IMR-90 (cell line): Measurements from ENCODE around the gene MAN1C1. TPM values are rescaled to one million over a fixed set of nuclear protein-coding genes. Genes with fewer than 3 reads are reported as not detected.

Source experiments
- ATAC-seq: fragments of 200-7000 bp; cut with Tn5 transposase; 2 replicates; pipeline ENCODE4 v1.9.1; 2020; ENCODE audit warnings: low read depth, mild to moderate bottlenecking, moderate library complexity
- BruUV-seq: library from RNA; stranded (reverse); fragments of 400-500 nt; replicated peaks from 2 replicates; lab custom pipeline; 2021; lab: Mats Ljungman, UMichigan
- CTCF ChIA-PET: fragments of 300-600 bp; formaldehyde crosslinking; extraction: SDS; loops from one replicate; lab custom pipeline; 2021; ENCODE audit warnings: antibody characterized with exemption; lab: Yijun Ruan, JAX
- POLR2A ChIA-PET: fragments of 300-600 bp; sonication (Branson Sonifier 250); formaldehyde crosslinking; loops from one replicate; lab custom pipeline; 2022; ENCODE audit warnings: antibody characterized with exemption; ENCODE audit not compliant: unreplicated experiment; lab: Charles Lee
- DNase-seq: peaks from one replicate; pipeline ENCODE4 v3.0.0; 2013
- H2AFZ ChIP-seq: replicated peaks from 2 replicates; pipeline ENCODE3; 2013; ENCODE audit warnings: low read length, mild to moderate bottlenecking; ENCODE audit not compliant: poor library complexity
- H2AK5ac ChIP-seq: 2 replicates; pipeline ENCODE4 v1.6.1; 2013; ENCODE audit warnings: low read depth, low read length, inconsistent platforms
- H2AK9ac ChIP-seq: replicated peaks from 2 replicates; pipeline ENCODE3; 2013; ENCODE audit warnings: mild to moderate bottlenecking, low read depth, low read length, moderate library complexity; ENCODE audit not compliant: poor library complexity
- H2BK120ac ChIP-seq: 2 replicates; pipeline ENCODE4 v1.6.1; 2013; ENCODE audit warnings: low read depth, low read length, inconsistent platforms
- H2BK15ac ChIP-seq: 3 replicates; pipeline ENCODE4 v1.6.1; 2013; ENCODE audit warnings: low read depth, low read length, inconsistent platforms
- H2BK20ac ChIP-seq: 2 replicates; pipeline ENCODE4 v1.6.1; 2013; ENCODE audit warnings: low read depth, mild to moderate bottlenecking, inconsistent platforms, low read length, moderate library complexity
- H2BK5ac ChIP-seq: 2 replicates; pipeline ENCODE4 v1.6.1; 2013; ENCODE audit warnings: mild to moderate bottlenecking, low read depth, low read length, inconsistent platforms; ENCODE audit not compliant: poor library complexity, severe bottlenecking
- H3K14ac ChIP-seq: replicated peaks from 2 replicates; pipeline ENCODE4 v1.6.1; 2013; ENCODE audit warnings: low read depth, low read length, inconsistent platforms
- H3K18ac ChIP-seq: 2 replicates; pipeline ENCODE4 v1.6.1; 2013; ENCODE audit warnings: low read depth, low read length, control low read depth
- H3K23ac ChIP-seq: 2 replicates; pipeline ENCODE4 v1.6.1; 2013; ENCODE audit warnings: low read depth, low read length, inconsistent platforms
- H3K27ac ChIP-seq: 2 replicates; pipeline ENCODE4 v1.5.1; 2013; ENCODE audit warnings: mild to moderate bottlenecking, control low read depth, low read length; ENCODE audit not compliant: insufficient read depth
- H3K27me3 ChIP-seq: 2 replicates; pipeline ENCODE4 v1.6.1; 2013; ENCODE audit warnings: low read length; ENCODE audit not compliant: control insufficient read depth, insufficient read depth
- H3K36me3 ChIP-seq: 2 replicates; pipeline ENCODE4 v1.6.1; 2013; ENCODE audit warnings: low read length, mixed read lengths; ENCODE audit not compliant: control insufficient read depth, insufficient read depth
- H3K4ac ChIP-seq: 2 replicates; pipeline ENCODE4 v1.6.1; 2013; ENCODE audit warnings: low read depth, low read length, inconsistent platforms
- H3K4me1 ChIP-seq: 2 replicates; pipeline ENCODE4 v1.6.1; 2013; ENCODE audit warnings: low read length, mixed read lengths; ENCODE audit not compliant: control insufficient read depth, insufficient read depth
- H3K4me2 ChIP-seq: 2 replicates; pipeline ENCODE4 v1.6.1; 2013; ENCODE audit warnings: low read depth, mild to moderate bottlenecking, control low read depth, low read length, moderate library complexity
- H3K4me3 ChIP-seq: 2 replicates; pipeline ENCODE4 v1.5.1; 2013; ENCODE audit warnings: low read depth, mild to moderate bottlenecking, control low read depth, low read length, moderate library complexity; ENCODE audit not compliant: insufficient read depth
- H3K56ac ChIP-seq: 2 replicates; pipeline ENCODE4 v1.6.1; 2013; ENCODE audit warnings: low read length, inconsistent platforms; ENCODE audit not compliant: insufficient read depth; ENCODE audit errors: extremely low read depth
- H3K79me1 ChIP-seq, 2 experiments: 2 replicates each; pipeline ENCODE4 v1.6.1; 2013; ENCODE audit warnings: low read length in 2 of 2, inconsistent platforms in 1 of 2, low read depth in 1 of 2
- H3K9ac ChIP-seq: 2 replicates; pipeline ENCODE4 v1.6.1; 2013; ENCODE audit warnings: low read depth, low read length, control low read depth
- H3K9me1 ChIP-seq: 2 replicates; pipeline ENCODE4 v1.6.1; 2013; ENCODE audit warnings: low read length, inconsistent platforms; ENCODE audit not compliant: insufficient read depth
- H3K9me3 ChIP-seq: 2 replicates; pipeline ENCODE4 v1.6.1; 2013; ENCODE audit warnings: low read length; ENCODE audit not compliant: control insufficient read depth, insufficient read depth
- H4K20me1 ChIP-seq: 2 replicates; pipeline ENCODE4 v1.6.1; 2013; ENCODE audit warnings: low read length, inconsistent platforms; ENCODE audit not compliant: insufficient read depth
- H4K5ac ChIP-seq: 2 replicates; pipeline ENCODE4 v1.6.1; 2013; ENCODE audit warnings: mild to moderate bottlenecking, low read depth, low read length, control low read depth
- H4K8ac ChIP-seq, 2 experiments: 2 replicates each; pipeline ENCODE4 v1.6.1; 2013; ENCODE audit warnings: low read depth in 2 of 2, low read length in 2 of 2, control low read depth in 1 of 2, inconsistent platforms in 1 of 2
- H4K91ac ChIP-seq: 2 replicates; pipeline ENCODE4 v1.6.1; 2013; ENCODE audit warnings: low read depth, low read length, inconsistent platforms; ENCODE audit not compliant: insufficient read depth
- BHLHE40 ChIP-seq: fragments of 150-350 bp; IDR thresholded peaks from 2 replicates; pipeline ENCODE4 v1.6.1; 2016; ENCODE audit warnings: mild to moderate bottlenecking, low read depth, low read length
- MAZ ChIP-seq: IDR thresholded peaks from 2 replicates; pipeline ENCODE4 v1.6.1; 2012; ENCODE audit warnings: low read depth, mild to moderate bottlenecking, low read length, improper control_type of control experiment, moderate library complexity, borderline replicate concordance
- MXI1 ChIP-seq: IDR thresholded peaks from 2 replicates; pipeline ENCODE4 v1.6.1; 2012; ENCODE audit warnings: low read depth, mild to moderate bottlenecking, low read length, moderate library complexity, borderline replicate concordance
- POLR2A ChIP-seq: IDR thresholded peaks from 2 replicates; pipeline ENCODE4 v1.6.1; 2012; ENCODE audit warnings: mild to moderate bottlenecking, low read depth, low read length
- SMC3 ChIP-seq: fragments of 150-350 bp; IDR thresholded peaks from 2 replicates; pipeline ENCODE4 v1.6.1; 2016; ENCODE audit warnings: low read depth, mild to moderate bottlenecking, antibody characterized with exemption, low read length, moderate library complexity
- WGBS, 2 experiments: methylation state at CpG; one replicate each; pipeline versions ENCODE4 v1.1.5 to v1.1.7; 2013; ENCODE audit warnings: missing lambda C conversion rate in 2 of 2; ENCODE audit not compliant: insufficient read length in 1 of 2; ENCODE audit errors: extremely low coverage in 2 of 2; 5-methylcytosine and 5-hydroxymethylcytosine counted together
- dilution Hi-C: fragments of 300-500 bp; cut with HindIII; formaldehyde crosslinking; loops from one replicate; pipeline ENCODE4 v1.14.3; 2018; ENCODE audit warnings: low sequenced_read_pairs; ENCODE audit not compliant: unreplicated experiment
- in situ Hi-C: fragments of 300-500 bp; cut with MboI; formaldehyde crosslinking; loops from 3 replicates; pipeline ENCODE4 v1.14.3; 2019; ENCODE audit warnings: low sequenced_read_pairs, inconsistent platforms, mixed read lengths
- intact Hi-C: fragments of 100-400 bp; cut with micrococcal nuclease; formaldehyde crosslinking; loops from 2 replicates; pipeline ENCODE4 v1.10.0; 2022
- polyA plus RNA-seq, 3 experiments: library from polyadenylated mRNA; depleted of rRNA; stranded (reverse); fragments of >200 nt; gene quantifications; 2 replicates each; pipeline ENCODE4 v1.2.3, GENCODE V29; 2012; ENCODE audit warnings: low replicate concordance in 1 of 3
- total RNA-seq: library from RNA; depleted of rRNA; stranded (reverse); fragments of >200 nt; gene quantifications from 2 replicates; pipeline ENCODE4 v1.2.3, GENCODE V29; 2012
- TF ChIP-seq, protein P1 (sequence below): conservative IDR thresholded peaks from 2 replicates; pipeline ENCODE4 v1.5.1; 2012; ENCODE audit warnings: mild to moderate bottlenecking, low read depth, low read length, improper control_type of control experiment
- TF ChIP-seq, protein P2 (sequence below): fragments of 150-350 bp; IDR thresholded peaks from 2 replicates; pipeline ENCODE4 v1.6.1; 2016; ENCODE audit warnings: low read depth, mild to moderate bottlenecking, low read length, moderate library complexity, borderline replicate concordance

The MAN1C1 gene
- total and polyA plus RNA-seq, 2 of the 4 experiments (the other 2 are of a cell fraction) = 3.2 to 11.3 TPM

DNA sequence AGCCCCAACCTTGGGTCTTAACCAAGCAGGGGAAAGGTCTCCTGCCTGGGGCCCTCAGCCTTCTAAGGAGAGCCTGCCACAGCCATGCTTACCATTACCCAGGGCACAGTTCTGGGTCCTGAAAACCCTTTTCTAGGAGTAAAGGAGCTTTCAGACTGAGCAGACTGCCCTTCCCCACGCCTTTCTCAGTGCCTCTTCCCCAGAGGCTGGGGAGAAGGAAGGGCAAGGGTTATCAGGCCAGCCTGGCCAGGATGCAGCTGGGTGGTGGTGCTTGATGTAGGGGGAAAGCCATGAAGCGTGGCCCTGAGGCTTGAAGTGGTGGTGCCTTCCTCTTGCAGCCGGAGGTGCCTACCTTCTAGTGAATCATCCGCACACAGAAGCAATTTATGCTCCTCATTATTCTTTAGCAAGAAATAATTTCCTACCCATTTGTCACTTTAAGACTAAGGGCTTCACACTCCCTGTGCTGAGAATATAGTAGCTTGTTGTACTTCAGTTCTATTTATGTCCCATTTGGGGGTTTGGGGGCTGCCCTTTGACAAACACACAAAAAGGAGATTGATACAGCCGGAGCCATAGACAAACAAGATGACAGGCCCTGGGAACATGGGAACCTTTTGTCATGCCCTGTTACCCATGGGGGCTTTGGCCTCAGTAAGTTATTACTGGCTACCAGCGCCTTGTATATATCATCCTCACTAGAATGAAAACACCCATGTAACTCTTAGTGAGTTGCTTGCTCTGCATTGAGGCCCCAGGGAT, 40.7 kb downstream of the MAN1C1 start:
- 100% methylated on average over 1 of the region's 6 CpGs; no CpG with 5 or more reads in 1 of the 2 experiments for WGBS, 2 experiments
- H3K14ac ChIP-seq = no peak overlapping the region
- no peak overlapping the region for H3K18ac ChIP-seq
- H3K4me2 ChIP-seq = no peak overlapping the region
- H3K23ac ChIP-seq = no peak overlapping the region
- no peak overlapping the region for H2BK15ac ChIP-seq
- H3K9me1 ChIP-seq = peaks cover 4% of the 10 kb centered on the region; the same call in 1 of the 2 replicates
- intact Hi-C loops = no loop called here
- dilution Hi-C loops = no loop called here
- no peak overlapping the region for H2BK20ac ChIP-seq
- H4K8ac ChIP-seq = no peak overlapping the region
- no peak for TF ChIP-seq POLR2A
- TF ChIP-seq, protein P1, sequence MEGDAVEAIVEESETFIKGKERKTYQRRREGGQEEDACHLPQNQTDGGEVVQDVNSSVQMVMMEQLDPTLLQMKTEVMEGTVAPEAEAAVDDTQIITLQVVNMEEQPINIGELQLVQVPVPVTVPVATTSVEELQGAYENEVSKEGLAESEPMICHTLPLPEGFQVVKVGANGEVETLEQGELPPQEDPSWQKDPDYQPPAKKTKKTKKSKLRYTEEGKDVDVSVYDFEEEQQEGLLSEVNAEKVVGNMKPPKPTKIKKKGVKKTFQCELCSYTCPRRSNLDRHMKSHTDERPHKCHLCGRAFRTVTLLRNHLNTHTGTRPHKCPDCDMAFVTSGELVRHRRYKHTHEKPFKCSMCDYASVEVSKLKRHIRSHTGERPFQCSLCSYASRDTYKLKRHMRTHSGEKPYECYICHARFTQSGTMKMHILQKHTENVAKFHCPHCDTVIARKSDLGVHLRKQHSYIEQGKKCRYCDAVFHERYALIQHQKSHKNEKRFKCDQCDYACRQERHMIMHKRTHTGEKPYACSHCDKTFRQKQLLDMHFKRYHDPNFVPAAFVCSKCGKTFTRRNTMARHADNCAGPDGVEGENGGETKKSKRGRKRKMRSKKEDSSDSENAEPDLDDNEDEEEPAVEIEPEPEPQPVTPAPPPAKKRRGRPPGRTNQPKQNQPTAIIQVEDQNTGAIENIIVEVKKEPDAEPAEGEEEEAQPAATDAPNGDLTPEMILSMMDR = no peak
- no peak for TF ChIP-seq BHLHE40
- TF ChIP-seq, protein P2, sequence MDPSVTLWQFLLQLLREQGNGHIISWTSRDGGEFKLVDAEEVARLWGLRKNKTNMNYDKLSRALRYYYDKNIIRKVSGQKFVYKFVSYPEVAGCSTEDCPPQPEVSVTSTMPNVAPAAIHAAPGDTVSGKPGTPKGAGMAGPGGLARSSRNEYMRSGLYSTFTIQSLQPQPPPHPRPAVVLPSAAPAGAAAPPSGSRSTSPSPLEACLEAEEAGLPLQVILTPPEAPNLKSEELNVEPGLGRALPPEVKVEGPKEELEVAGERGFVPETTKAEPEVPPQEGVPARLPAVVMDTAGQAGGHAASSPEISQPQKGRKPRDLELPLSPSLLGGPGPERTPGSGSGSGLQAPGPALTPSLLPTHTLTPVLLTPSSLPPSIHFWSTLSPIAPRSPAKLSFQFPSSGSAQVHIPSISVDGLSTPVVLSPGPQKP = no peak
- TF ChIP-seq SMC3 = no peak
- TF ChIP-seq MXI1 = no peak
- no peak for TF ChIP-seq MAZ
- H3K9me3 ChIP-seq = no peaks in the 10 kb centered on the region
- ChIA-PET POLR2A (no interaction called here), CTCF (no interaction called here)
- no peak overlapping the region for H2AFZ ChIP-seq
- ATAC-seq = no peak
- H3K4me1 ChIP-seq = peaks cover 5% of the 10 kb centered on the region; the same call in 1 of the 2 replicates
- H2AK9ac ChIP-seq = no peak overlapping the region
- H3K27ac ChIP-seq = no peak overlapping the region
- H3K56ac ChIP-seq = no peak overlapping the region
- BruUV-seq = no TSS peak
- DNase-seq = no peak
- H3K4me3 ChIP-seq = no peak overlapping the region
- H2BK120ac ChIP-seq = no peak overlapping the region
- no peak overlapping the region for H4K91ac ChIP-seq
- H3K9ac ChIP-seq = no peak overlapping the region
- H3K36me3 ChIP-seq = peaks cover 2% of the 10 kb centered on the region; the same call in 1 of the 2 replicates
- H3K4ac ChIP-seq = no peak overlapping the region
- no peaks in the 10 kb centered on the region for H4K20me1 ChIP-seq
- H3K79me1 ChIP-seq = no peaks in the 10 kb centered on the region
- in situ Hi-C loops = no loop called here
- no peak overlapping the region for H4K5ac ChIP-seq
- H3K27me3 ChIP-seq = no peaks in the 10 kb centered on the region
- H2AK5ac ChIP-seq = no peak overlapping the region
- no peak overlapping the region for H2BK5ac ChIP-seq
